KMS-11 (cell line): ENCODE measurements around the gene SLC38A10.
"Not testable (repeated sequence)": the region's sequence is repeated elsewhere in the genome, so short reads cannot be mapped to it uniquely, and the experiment has no call there.

Source experiments
- H2AFZ ChIP-seq: fragments of 200-600 bp; sonication (generic); 2 replicates; pipeline ENCODE4 v1.6.1; 2016; ENCODE audit warnings: antibody characterized with exemption, mixed run types, low read depth
- H3K27ac ChIP-seq: fragments of 200-600 bp; sonication (generic); 2 replicates; pipeline ENCODE4 v1.6.1; 2016; ENCODE audit warnings: mild to moderate bottlenecking, mixed run types
- H3K27me3 ChIP-seq: fragments of 200-600 bp; sonication (generic); 2 replicates; pipeline ENCODE4 v1.6.1; 2017; ENCODE audit warnings: mild to moderate bottlenecking, low read depth, mixed run types, moderate library complexity; ENCODE audit not compliant: insufficient read depth
- H3K36me3 ChIP-seq: fragments of 200-600 bp; sonication (generic); 2 replicates; pipeline ENCODE4 v1.6.1; 2017; ENCODE audit warnings: mild to moderate bottlenecking, mixed run types; ENCODE audit not compliant: insufficient read depth
- H3K4me1 ChIP-seq: fragments of 200-600 bp; sonication (generic); 2 replicates; pipeline ENCODE4 v1.6.1; 2016; ENCODE audit warnings: mild to moderate bottlenecking, low read depth, mixed run types; ENCODE audit not compliant: poor library complexity, severe bottlenecking
- H3K4me2 ChIP-seq: fragments of 200-600 bp; sonication (generic); 2 replicates; pipeline ENCODE4 v1.7.0; 2016; ENCODE audit warnings: mild to moderate bottlenecking, mixed run types
- H3K4me3 ChIP-seq: fragments of 200-600 bp; sonication (generic); IDR thresholded peaks from 2 replicates; pipeline ENCODE4 v1.6.1; 2017; ENCODE audit warnings: low read depth, low read length, mixed read lengths; ENCODE audit not compliant: insufficient read depth
- H3K79me2 ChIP-seq: fragments of 200-600 bp; sonication (generic); 2 replicates; pipeline ENCODE4 v1.6.1; 2016; ENCODE audit warnings: low read depth, mixed run types; ENCODE audit not compliant: insufficient read depth
- H3K9ac ChIP-seq: fragments of 200-600 bp; sonication (generic); 2 replicates; pipeline ENCODE4 v1.6.1; 2016; ENCODE audit warnings: mild to moderate bottlenecking, mixed run types
- H4K20me1 ChIP-seq: fragments of 200-600 bp; sonication (generic); 2 replicates; pipeline ENCODE4 v1.6.1; 2016; ENCODE audit warnings: mild to moderate bottlenecking, mixed run types; ENCODE audit not compliant: insufficient read depth
- CTCF ChIP-seq: fragments of 200-600 bp; sonication (generic); conservative IDR thresholded peaks from 2 replicates; pipeline ENCODE4 v1.6.1; 2017; ENCODE audit warnings: low read depth, mild to moderate bottlenecking, antibody characterized with exemption, low read length, moderate library complexity, mixed read lengths

SLC38A10 gene

DNA sequence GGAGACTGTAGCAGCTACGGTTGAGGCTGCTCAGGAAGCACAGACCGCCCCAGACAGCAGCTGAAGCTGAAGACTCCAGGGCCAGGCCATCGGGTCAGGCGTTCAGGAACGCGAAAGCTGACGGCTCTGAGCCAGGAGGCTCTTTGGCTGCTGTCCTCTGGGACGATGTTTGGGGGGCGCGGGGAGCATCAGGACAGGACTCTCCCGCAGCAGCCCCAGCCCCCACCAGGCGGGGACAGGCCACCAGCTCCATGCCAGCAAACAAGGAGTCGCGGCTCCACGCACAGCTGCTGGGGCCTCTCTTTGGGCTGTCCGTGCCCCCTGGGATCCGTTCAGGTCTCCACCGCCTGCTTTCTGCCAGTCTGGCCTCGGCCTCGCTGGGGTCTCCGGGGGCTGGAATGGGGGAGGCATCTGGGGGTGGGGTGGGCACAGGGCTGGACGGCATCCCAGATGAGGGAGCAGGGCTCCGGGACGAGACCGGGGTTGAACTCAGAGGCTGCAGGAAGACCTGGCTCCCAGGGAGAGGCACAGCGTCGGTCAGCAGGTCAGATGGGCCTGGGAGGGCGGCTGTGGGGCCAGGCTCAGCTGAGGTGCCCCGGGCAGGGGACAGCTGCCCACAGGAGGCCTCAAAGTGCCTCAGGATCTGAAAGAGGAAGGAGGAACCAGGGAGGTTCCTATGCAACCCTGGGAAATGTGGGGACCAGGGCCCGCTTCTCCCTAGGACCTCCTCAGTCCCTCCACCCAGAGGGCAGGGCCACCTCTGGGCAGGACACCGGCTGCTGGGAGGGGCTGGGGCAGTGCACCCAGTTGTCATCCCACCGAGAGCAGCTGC lies 66.1 kb downstream of the SLC38A10 start:
- Histone ChIP-seq H3K79me2 (no peaks in the 10 kb centered on the region), H4K20me1 (no peaks in the 10 kb centered on the region), H3K36me3 (no peaks in the 10 kb centered on the region), H3K4me2 (no peak overlapping the region), H2AFZ (no peak overlapping the region), H3K27me3 (no peaks in the 10 kb centered on the region), H3K27ac (no peak overlapping the region), H3K9ac (no peak overlapping the region), H3K4me3 (no peak overlapping the region), H3K4me1 (no peaks in the 10 kb centered on the region)
- TF ChIP-seq CTCF, result no peak

DNA sequence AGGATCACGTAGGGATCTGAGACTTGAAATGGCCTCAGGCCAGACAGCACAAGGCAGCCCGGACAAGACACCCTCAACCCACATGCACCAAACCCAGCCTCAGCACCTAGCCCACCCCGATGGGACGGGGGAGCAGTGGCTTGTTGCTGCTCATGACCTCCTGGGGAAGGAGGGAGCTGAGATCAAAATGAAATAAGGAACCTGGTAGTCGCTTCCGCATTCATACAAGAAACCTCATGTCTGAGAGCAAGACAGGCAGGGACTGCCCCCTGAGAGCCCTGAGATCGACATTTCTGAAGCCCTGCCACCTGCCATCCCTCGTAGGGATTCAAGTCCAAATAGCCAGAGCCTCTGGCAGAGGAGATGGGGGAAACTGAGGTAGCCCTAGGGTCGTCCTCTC lies 66.7 kb downstream of the SLC38A10 start:
- no peak overlapping the region for H2AFZ ChIP-seq
- no peak overlapping the region for H3K4me3 ChIP-seq
- no peak for TF ChIP-seq CTCF
- no peaks in the 10 kb centered on the region for H3K79me2 ChIP-seq
- H3K27me3 ChIP-seq, result no peaks in the 10 kb centered on the region
- no peaks in the 10 kb centered on the region for H4K20me1 ChIP-seq
- H3K4me1 ChIP-seq, result peaks cover 4% of the 10 kb centered on the region
- H3K9ac ChIP-seq, result no peak overlapping the region
- H3K27ac ChIP-seq, result no peak overlapping the region
- H3K36me3 ChIP-seq, result no peaks in the 10 kb centered on the region
- H3K4me2 ChIP-seq, result no peak overlapping the region

GRCh38 chr17:81227630-81228029 lies 67.5 kb downstream of the SLC38A10 start:
- not testable (repeated sequence) for H3K27ac ChIP-seq, H3K4me2 ChIP-seq, H3K4me1 ChIP-seq, H2AFZ ChIP-seq, H3K27me3 ChIP-seq, H4K20me1 ChIP-seq, H3K9ac ChIP-seq, H3K4me3 ChIP-seq, H3K79me2 ChIP-seq, H3K36me3 ChIP-seq

DNA sequence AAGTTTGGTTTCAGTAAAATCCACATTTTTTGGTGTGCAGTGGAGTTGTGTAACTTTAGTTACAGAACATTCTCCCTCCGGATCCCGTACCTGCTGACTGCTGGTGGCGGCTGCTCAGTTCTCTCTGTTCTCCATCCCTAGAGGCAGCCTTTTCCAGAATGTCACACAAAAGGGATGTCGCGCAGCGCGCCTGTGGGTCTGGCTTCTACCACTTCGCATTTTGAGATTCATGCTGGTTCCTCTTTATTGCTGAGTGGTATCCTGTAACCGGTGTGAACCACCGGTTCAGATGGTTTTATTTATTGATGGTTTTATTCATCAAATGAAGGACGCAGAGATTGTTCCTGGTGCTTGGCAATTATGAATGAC lies 71.4 kb downstream of the SLC38A10 start:
- Histone ChIP-seq H3K27me3 (no peaks in the 10 kb centered on the region), H3K27ac (no peak overlapping the region), H3K4me3 (no peak overlapping the region), H3K36me3 (no peaks in the 10 kb centered on the region), H3K4me1 (peaks cover 18% of the 10 kb centered on the region), H3K9ac (peak overlapping the region; percentile 57; the same call in 1 of the 2 replicates), H4K20me1 (no peaks in the 10 kb centered on the region), H2AFZ (peak overlapping the region; percentile 97), H3K79me2 (no peaks in the 10 kb centered on the region), H3K4me2 (peak overlapping the region; percentile 76)
- no peak for TF ChIP-seq CTCF

- Histone ChIP-seq H3K4me2 (peak within 1 kb of the TSS; percentile 76), H2AFZ (peak within 1 kb of the TSS; percentile 97), H3K9ac (peak within 1 kb of the TSS; percentile 57; the same call in 1 of the 2 replicates), H3K4me1 (peaks cover 18% of the 10 kb centered on the region), H3K27ac (no peak within 1 kb of the TSS), H3K79me2 (no peaks in the 10 kb centered on the region), H3K4me3 (no peak within 1 kb of the TSS), H4K20me1 (no peaks in the 10 kb centered on the region), H3K36me3 (no peaks in the 10 kb centered on the region), H3K27me3 (no peaks in the 10 kb centered on the region)
- no peak for TF ChIP-seq CTCF
Measured at GRCh38 chr17:81222906-81223761, 72.0 kb downstream of the SLC38A10 start, which contains the start of gene CEP131. CEP131 (minus strand) TSS chr17:81222965; CDS start chr17:81220056, 2,909 bp downstream.
